Activated CD8-positive, alpha-beta memory T cell treated with anti-CD3 and anti-CD28 coated beads, Interleukin-2, amount 50 U/mL, for 48 hours (primary cell): ENCODE measurements around the gene DIPK1C.

ENCODE experiments used
- DNase-seq: peaks from one replicate; pipeline ENCODE4 v3.0.0-alpha.2; 2020

DIPK1C gene

GRCh38 chr18:74447404-74448152 is 9.5 kb downstream of the DIPK1C start:
- DNase-seq, result no peak

GRCh38 chr18:74446631-74447403 is 10.3 kb downstream of the DIPK1C start:
- no peak for DNase-seq

DNA sequence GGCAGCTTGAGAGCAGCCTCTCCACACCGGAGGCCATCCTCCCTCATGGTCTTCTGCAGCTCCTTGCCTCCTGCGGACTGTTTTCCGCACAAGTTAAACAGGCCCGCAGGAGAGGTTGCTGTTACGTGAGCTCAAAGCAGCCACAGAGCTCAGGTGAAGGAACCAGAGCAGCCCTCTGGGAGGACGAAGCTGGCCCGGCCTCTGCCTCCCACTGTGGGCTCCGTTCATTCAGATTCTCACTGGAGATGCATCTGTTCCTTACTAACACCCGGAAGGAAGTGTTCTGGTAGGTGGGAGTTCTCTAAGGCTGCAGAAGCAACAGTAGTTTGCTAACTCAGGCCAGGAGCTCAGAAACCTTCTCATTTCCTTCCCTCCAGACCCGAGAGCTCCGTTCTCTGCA is 10.9 kb downstream of the DIPK1C start:
- no peak for DNase-seq

- DNase-seq, result no peak
These were observed 11.5 kb downstream of the DIPK1C start for GRCh38 chr18:74445585-74445984.

DNA sequence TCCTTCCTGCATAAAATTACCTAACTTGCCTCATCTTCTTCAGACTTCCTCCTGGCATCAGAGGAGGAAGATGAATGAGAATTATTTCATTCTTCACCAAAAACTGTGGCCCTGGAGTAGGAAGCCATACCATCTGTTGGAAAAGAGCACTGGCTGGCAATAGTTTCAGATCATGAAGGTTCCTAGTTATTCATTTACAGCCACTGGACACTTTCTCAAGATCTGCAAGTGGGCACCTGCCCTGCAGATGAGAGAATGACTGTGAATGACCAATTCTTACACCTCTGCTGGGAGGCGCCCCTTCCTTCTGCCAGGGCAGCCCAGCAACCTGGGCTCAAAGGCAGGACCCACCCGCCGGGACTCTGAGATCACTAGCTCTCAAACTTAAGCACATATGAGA is 13.0 kb downstream of the DIPK1C start:
- no peak for DNase-seq

GRCh38 chr18:74440808-74441427 is 16.2 kb downstream of the DIPK1C start:
- no peak for DNase-seq

DNA sequence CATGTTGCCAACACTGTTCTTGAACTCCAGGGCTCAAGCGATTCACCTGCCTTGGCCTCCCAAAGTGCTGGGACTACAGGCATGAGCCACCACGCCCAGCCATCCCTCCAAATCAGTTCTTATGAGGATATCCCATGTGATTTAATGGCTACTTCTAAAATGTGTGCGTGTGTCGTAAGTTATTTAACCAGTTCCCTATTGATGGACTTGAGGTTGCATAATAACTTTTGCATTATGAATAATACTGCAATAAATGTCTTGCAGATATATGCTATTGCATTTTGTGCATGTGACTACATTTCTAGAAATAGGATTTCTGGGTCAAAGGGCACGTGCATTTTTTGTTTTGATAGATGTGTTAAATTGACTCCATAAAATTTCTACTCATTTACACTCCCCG is 19.0 kb downstream of the DIPK1C start:
- DNase-seq, result no peak

- DNase-seq, result no peak
These were observed 20.8 kb downstream of the DIPK1C start for GRCh38 chr18:74436158-74436769.

GRCh38 chr18:74435740-74436139 is 21.4 kb downstream of the DIPK1C start:
- no peak for DNase-seq

DNA sequence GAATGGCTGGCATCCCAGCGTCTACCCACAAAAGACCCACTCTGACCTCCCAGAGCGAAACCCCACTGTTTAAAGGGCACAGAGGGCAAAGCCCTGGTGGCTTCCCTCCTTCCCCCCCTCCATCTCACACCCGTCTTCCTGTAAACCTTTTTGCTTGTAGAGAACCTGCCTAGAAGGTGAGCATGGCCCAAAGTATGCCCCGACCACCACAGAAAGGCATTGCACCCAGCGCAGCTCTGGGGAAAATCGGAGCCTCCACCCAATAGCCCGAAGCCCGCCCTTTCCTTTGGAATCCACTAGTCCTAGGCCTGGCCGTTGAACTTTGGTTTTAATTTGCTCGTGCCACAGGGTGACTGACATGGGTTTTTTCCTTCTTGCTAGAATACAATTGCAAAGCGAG is 22.6 kb downstream of the DIPK1C start:
- no peak for DNase-seq

DNA sequence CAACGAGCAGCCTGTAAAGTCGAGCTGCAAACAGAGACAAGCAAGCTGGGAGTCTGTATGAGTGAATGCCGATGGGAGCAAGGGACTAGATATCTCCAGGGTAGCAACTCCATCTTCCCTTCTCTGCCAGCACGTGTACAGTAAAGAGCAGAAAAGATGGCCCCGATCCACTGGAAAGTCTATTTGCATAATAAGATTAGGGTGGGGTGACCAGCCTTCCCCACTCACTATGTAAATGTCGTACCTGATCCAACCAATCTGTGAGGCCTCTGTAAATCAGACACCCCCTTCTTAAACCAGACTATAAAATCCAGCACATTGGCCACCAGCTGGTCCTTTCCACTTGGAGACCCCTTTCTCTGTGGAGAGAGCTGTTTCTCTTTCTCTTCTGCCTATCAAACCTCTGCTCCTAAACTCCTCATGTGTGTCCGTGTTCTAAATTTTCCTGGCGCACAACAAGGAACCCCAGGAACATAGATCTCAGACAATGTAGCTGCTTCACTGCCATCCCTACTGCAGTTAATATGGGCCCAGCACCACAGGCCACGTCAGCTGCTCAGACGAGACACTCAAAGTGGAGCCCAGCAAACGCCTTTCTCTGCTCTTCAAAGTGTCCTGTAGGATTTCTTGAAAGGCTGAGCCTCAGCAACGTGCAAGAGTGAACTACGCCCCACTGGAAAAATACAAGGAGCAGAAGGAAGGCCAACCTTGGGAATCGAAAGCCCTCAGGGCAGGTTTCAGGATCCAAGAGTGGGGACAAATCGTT is 26.1 kb downstream of the DIPK1C start:
- DNase-seq, result no peak

- no peak for DNase-seq
These were observed 26.9 kb downstream of the DIPK1C start for GRCh38 chr18:74430231-74430630.

DNA sequence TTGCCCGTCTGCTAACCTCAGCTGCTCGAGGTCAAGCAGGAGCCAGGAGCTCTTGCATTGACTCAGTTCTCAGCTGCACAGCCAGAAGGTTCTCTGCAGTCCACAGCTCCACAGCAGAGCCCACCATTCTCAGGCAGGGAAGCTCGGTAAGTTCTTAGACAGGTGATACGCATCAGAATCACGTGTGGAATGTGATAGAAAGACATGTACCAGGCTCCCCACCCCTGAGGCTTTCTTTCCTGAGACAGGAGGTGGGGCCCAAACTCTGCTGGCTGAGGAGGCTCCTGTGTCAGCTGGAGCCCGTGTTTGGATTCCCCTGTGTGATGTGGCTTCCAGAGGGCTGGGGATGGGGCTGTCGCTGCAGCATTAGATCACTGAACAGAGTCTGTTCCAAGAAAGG is 28.0 kb downstream of the DIPK1C start:
- no peak for DNase-seq

GRCh38 chr18:74427442-74428112 is 29.5 kb downstream of the DIPK1C start:
- DNase-seq, result no peak

GRCh38 chr18:74425876-74426275 is 31.2 kb downstream of the DIPK1C start:
- DNase-seq, result no peak

DNA sequence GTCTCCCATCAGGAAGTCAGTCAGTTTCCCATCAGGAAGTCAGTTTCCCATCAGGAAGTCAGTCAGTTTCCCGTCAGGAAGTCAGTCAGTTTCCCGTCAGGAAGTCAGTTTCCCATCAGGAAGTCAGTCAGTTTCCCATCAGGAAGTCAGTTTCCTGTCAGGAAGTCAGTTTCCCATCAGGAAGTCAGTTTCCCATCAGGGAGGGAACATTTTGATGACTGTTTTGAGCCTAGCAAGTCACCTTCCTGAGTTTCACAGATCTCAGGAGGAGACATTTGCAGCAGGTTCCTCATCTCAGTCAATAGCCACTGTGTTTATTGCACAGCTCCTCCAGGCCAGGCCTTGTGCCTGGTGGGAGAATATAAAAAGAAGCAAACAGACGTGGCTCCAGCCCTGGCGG is 31.9 kb downstream of the DIPK1C start:
- no peak for DNase-seq

- no peak for DNase-seq
These were observed 34.6 kb downstream of the DIPK1C start for GRCh38 chr18:74422541-74422940.

GRCh38 chr18:74420926-74421325 is 36.2 kb downstream of the DIPK1C start:
- no peak for DNase-seq

DNA sequence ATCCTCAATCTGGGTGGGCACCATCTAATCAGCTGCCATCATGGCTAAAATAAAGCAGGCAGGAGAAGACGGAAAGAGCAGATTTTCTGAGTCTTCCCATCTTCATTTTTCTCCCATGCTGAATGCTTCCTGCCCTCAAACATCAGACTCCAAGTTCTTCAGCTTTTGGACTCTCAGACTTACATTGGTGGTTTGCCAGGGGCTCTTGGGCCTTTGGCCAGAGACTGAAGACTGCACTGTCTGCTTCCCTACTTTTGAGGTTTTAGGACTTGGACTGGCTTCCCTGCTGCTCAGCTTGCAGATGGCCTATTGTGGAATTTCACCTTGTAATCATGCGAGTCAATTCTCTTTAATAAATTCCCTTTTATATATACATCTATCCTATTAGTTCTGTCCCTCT is 36.6 kb downstream of the DIPK1C start:
- DNase-seq, result no peak

DNA sequence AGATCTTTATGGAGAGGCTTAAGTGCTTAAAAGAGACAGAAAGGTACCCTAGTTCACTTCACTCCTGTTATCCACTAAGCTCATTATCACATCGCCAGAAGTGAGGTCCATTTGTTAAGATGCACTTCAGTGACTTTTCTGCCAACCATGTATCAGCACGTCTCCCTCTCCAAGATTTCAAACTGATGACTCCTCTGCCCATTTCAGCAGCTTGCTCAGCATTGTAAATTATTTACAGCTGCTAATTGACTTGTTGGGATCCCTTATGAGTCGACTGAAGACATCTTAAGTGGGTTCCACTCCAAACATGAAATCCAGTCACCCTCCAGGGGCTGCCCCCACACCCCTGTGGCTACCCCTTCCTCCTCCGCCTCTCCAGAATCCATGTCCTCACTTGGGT is 37.3 kb downstream of the DIPK1C start:
- DNase-seq, result no peak

DNA sequence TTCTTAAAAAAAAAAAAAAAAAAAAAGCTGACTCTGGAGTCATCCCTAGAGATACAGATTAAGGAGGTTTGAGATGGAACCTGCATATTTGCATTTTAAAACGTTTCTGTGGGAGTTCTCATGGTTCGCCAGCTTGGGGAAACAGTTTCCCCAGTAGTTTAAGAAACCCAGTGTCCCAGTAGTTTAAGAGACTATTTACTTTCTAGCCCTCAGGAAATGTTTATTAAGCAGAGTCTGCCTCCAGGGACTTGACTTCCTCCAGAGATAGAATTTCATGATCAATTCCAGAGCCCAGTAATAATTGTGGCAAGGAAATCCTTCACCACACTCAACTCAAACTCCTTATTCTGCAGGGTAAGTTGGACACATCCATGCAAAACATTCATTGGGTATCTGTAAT is 39.1 kb downstream of the DIPK1C start:
- no peak for DNase-seq

GRCh38 chr18:74416124-74416523 is 41.0 kb downstream of the DIPK1C start:
- DNase-seq, result no peak
